H9 (cell line): ENCODE data around the gene NCF2. TPM values are rescaled to one million over a fixed set of nuclear protein-coding genes. Genes with fewer than 3 reads are reported as not detected.

Experiments
- DNase-seq: peaks from one replicate; pipeline ENCODE4 v3.0.0-alpha.2; 2017
- H2AFZ ChIP-seq: one replicate; pipeline ENCODE4 v1.6.1; 2013; ENCODE audit warnings: mild to moderate bottlenecking, low read length, control low read depth, moderate library complexity
- H2AK5ac ChIP-seq: 2 replicates; pipeline ENCODE4 v1.6.1; 2013; ENCODE audit warnings: low read length, control low read depth, mixed read lengths; ENCODE audit not compliant: insufficient read length
- H2BK120ac ChIP-seq: one replicate; pipeline ENCODE4 v1.6.1; 2013; ENCODE audit warnings: low read depth, mild to moderate bottlenecking, low read length, control low read depth, inconsistent platforms; ENCODE audit not compliant: poor library complexity, severe bottlenecking
- H2BK12ac ChIP-seq: 2 replicates; pipeline ENCODE4 v1.6.1; 2013; ENCODE audit warnings: low read length, control low read depth, mixed read lengths, low read depth; ENCODE audit not compliant: insufficient read length
- H2BK15ac ChIP-seq: 2 replicates; pipeline ENCODE4 v1.6.1; 2013; ENCODE audit warnings: low read depth, low read length, control low read depth
- H2BK20ac ChIP-seq: one replicate; pipeline ENCODE4 v1.6.1; 2013; ENCODE audit warnings: low read depth, mild to moderate bottlenecking, low read length, control low read depth, inconsistent platforms; ENCODE audit not compliant: poor library complexity, severe bottlenecking
- H2BK5ac ChIP-seq: 2 replicates; pipeline ENCODE4 v1.6.1; 2013; ENCODE audit warnings: low read length, control low read depth, mixed read lengths; ENCODE audit not compliant: insufficient read length
- H3K14ac ChIP-seq: 2 replicates; pipeline ENCODE4 v1.6.1; 2013; ENCODE audit warnings: low read length, control low read depth; ENCODE audit not compliant: insufficient read depth
- H3K18ac ChIP-seq: 2 replicates; pipeline ENCODE4 v1.6.1; 2013; ENCODE audit warnings: low read depth, mild to moderate bottlenecking, mixed read lengths, low read length, control low read depth; ENCODE audit not compliant: insufficient read length
- H3K23ac ChIP-seq: 2 replicates; pipeline ENCODE4 v1.6.1; 2013; ENCODE audit warnings: low read length, control low read depth, mixed read lengths, low read depth; ENCODE audit not compliant: insufficient read length
- H3K23me2 ChIP-seq: 2 replicates; pipeline ENCODE4 v1.6.1; 2013; ENCODE audit warnings: low read depth, mild to moderate bottlenecking, mixed read lengths, low read length, control low read depth; ENCODE audit not compliant: insufficient read length, poor library complexity, severe bottlenecking
- H3K27ac ChIP-seq: 2 replicates; pipeline ENCODE4 v1.5.1; 2013; ENCODE audit warnings: low read length, control low read depth, mixed read lengths, low read depth; ENCODE audit not compliant: insufficient read length
- H3K27me3 ChIP-seq: 2 replicates; pipeline ENCODE4 v1.6.1; 2013; ENCODE audit warnings: low read length, control low read depth, inconsistent platforms; ENCODE audit not compliant: insufficient read depth
- H3K4ac ChIP-seq: 2 replicates; pipeline ENCODE4 v1.6.1; 2013; ENCODE audit warnings: low read depth, mild to moderate bottlenecking, control low read depth, inconsistent platforms, low read length, moderate library complexity
- H3K4me1 ChIP-seq: 2 replicates; pipeline ENCODE4 v1.6.1; 2013; ENCODE audit warnings: low read length, control low read depth, inconsistent platforms; ENCODE audit not compliant: insufficient read depth
- H3K4me2 ChIP-seq: 2 replicates; pipeline ENCODE4 v1.6.1; 2013; ENCODE audit warnings: low read length, control low read depth, mixed read lengths; ENCODE audit not compliant: insufficient read length, insufficient read depth
- H3K56ac ChIP-seq: 2 replicates; pipeline ENCODE4 v1.6.1; 2013; ENCODE audit warnings: low read depth, mild to moderate bottlenecking, mixed read lengths, low read length, control low read depth; ENCODE audit not compliant: insufficient read length
- H3K79me1 ChIP-seq: 2 replicates; pipeline ENCODE4 v1.6.1; 2013; ENCODE audit warnings: low read depth, mild to moderate bottlenecking, moderate library complexity, low read length, control low read depth, inconsistent platforms; ENCODE audit not compliant: insufficient read depth, poor library complexity, severe bottlenecking
- H3K79me2 ChIP-seq: 2 replicates; pipeline ENCODE4 v1.6.1; 2013; ENCODE audit warnings: low read length, control low read depth, inconsistent platforms; ENCODE audit not compliant: insufficient read depth
- H3K9ac ChIP-seq: 2 replicates; pipeline ENCODE4 v1.6.1; 2013; ENCODE audit warnings: low read length, control low read depth, mixed read lengths; ENCODE audit not compliant: insufficient read length; ENCODE audit errors: extremely low read depth
- H3K9me3 ChIP-seq: one replicate; pipeline ENCODE4 v1.6.1; 2013; ENCODE audit warnings: low read depth, low read length, inconsistent platforms; ENCODE audit not compliant: control insufficient read depth
- H3T11ph ChIP-seq: one replicate; pipeline ENCODE4 v1.6.1; 2013; ENCODE audit warnings: mild to moderate bottlenecking, low read length, control low read depth, inconsistent platforms
- H4K20me1 ChIP-seq: one replicate; pipeline ENCODE4 v1.6.1; 2013; ENCODE audit not compliant: control insufficient read depth, insufficient read length, insufficient read depth
- H4K5ac ChIP-seq: 2 replicates; pipeline ENCODE4 v1.6.1; 2013; ENCODE audit warnings: low read depth, mild to moderate bottlenecking, mixed read lengths, low read length, control low read depth; ENCODE audit not compliant: insufficient read length
- H4K8ac ChIP-seq: replicated peaks from 2 replicates; pipeline ENCODE4 v1.6.1; 2013; ENCODE audit warnings: low read length, control low read depth, mixed read lengths, low read depth; ENCODE audit not compliant: insufficient read length
- H4K91ac ChIP-seq: 2 replicates; pipeline ENCODE4 v1.6.1; 2013; ENCODE audit warnings: low read depth, mild to moderate bottlenecking, moderate library complexity, mixed read lengths, low read length, control low read depth; ENCODE audit not compliant: insufficient read length
- H3K27ac Mint-ChIP-seq, 3 experiments: 2 replicates in 2 of 3; 3 replicates in 1 of 3; pipeline ENCODE4 v1.8.0; 2020 to 2021; ENCODE audit warnings: mixed read lengths in 3 of 3, mild to moderate bottlenecking in 1 of 3, moderate library complexity in 1 of 3
- H3K27me3 Mint-ChIP-seq: 2 replicates; pipeline ENCODE4 v1.8.0; 2021; ENCODE audit warnings: low read depth, mild to moderate bottlenecking, moderate library complexity, mixed read lengths
- H3K36me3 Mint-ChIP-seq, 3 experiments: 2 replicates in 2 of 3; 3 replicates in 1 of 3; pipeline ENCODE4 v1.8.0; 2020 to 2021; ENCODE audit warnings: low read depth in 3 of 3, mixed read lengths in 3 of 3; ENCODE audit not compliant: insufficient read depth in 1 of 3
- H3K4me1 Mint-ChIP-seq, 2 experiments: 2 replicates each; pipeline ENCODE4 v1.8.0; 2020; ENCODE audit warnings: mixed read lengths in 2 of 2
- H3K4me3 Mint-ChIP-seq, 2 experiments: 2 replicates in 1 of 2; 3 replicates in 1 of 2; pipeline ENCODE4 v1.8.0; 2020 to 2021; ENCODE audit warnings: mild to moderate bottlenecking in 2 of 2, mixed read lengths in 2 of 2, moderate library complexity in 1 of 2
- H3K9me3 Mint-ChIP-seq, 2 experiments: 2 replicates in 1 of 2; 3 replicates in 1 of 2; pipeline ENCODE4 v1.8.0; 2020; ENCODE audit warnings: mild to moderate bottlenecking in 2 of 2, mixed read lengths in 2 of 2, moderate library complexity in 1 of 2
- CTCF ChIP-seq: fragments of 200-600 bp; sonication (generic); conservative IDR thresholded peaks from 3 replicates; pipeline ENCODE4 v1.8.0; 2021; ENCODE audit warnings: antibody characterized with exemption, mild to moderate bottlenecking
- WGBS: extraction: QIAGEN DNeasy Blood & Tissue Kit; methylation state at CpG from one replicate; pipeline ENCODE4 v1.1.7; 2013; ENCODE audit warnings: missing lambda C conversion rate, low lambda C conversion rate, mixed read lengths; ENCODE audit not compliant: insufficient read length; ENCODE audit errors: extremely low coverage; 5-methylcytosine and 5-hydroxymethylcytosine counted together
- total RNA-seq: library from RNA; stranded (reverse); gene quantifications from 2 replicates; pipeline ENCODE4 v1.2.1, GENCODE V29; 2021

Gene NCF2
- total RNA-seq, 1 experiment from 2014 or later, result not detected

GRCh38 chr1:183595537-183595936 is 5.3 kb upstream of the NCF2 start:
- Histone ChIP-seq H3K9me3 (no peaks in the 10 kb centered on the region), H2AK5ac (no peak overlapping the region), H3K4me2 (no peak overlapping the region), H3K18ac (no peak overlapping the region), H3K4me1 (no peaks in the 10 kb centered on the region; the same call in 1 of the 2 replicates), H3K23ac (no peak overlapping the region), H4K5ac (no peak overlapping the region), H3K9ac (no peak overlapping the region), H2BK15ac (no peak overlapping the region), H2BK120ac (no peak overlapping the region), H3K27me3 (no peaks in the 10 kb centered on the region), H3K56ac (no peak overlapping the region), H4K91ac (no peak overlapping the region), H3T11ph (no peak overlapping the region), H2BK12ac (no peak overlapping the region), H3K4ac (no peak overlapping the region), H4K8ac (no peak overlapping the region), H2BK5ac (no peak overlapping the region), H4K20me1 (no peaks in the 10 kb centered on the region), H3K14ac (no peak overlapping the region), H3K79me1 (no peaks in the 10 kb centered on the region), H3K27ac (no peak overlapping the region), H2AFZ (no peak overlapping the region), H3K79me2 (no peaks in the 10 kb centered on the region), H3K23me2 (no peaks in the 10 kb centered on the region), H2BK20ac (no peak overlapping the region)
- H3K4me1 Mint-ChIP-seq, result peaks cover 9 to 11% of the 10 kb centered on the region in 2 experiments; a peak in 3 of 4 replicates
- H3K27ac Mint-ChIP-seq, result no peak overlapping the region; a peak in 1 of 7 replicates
- H3K36me3 Mint-ChIP-seq, result no peaks in the 10 kb centered on the region
- no peaks in the 10 kb centered on the region for H3K9me3 Mint-ChIP-seq
- H3K27me3 Mint-ChIP-seq, result no peaks in the 10 kb centered on the region
- H3K4me3 Mint-ChIP-seq, result no peak overlapping the region
- no peak for DNase-seq
- WGBS, result no CpG with 5 or more reads among the region's 2 CpGs
- TF ChIP-seq CTCF, result no peak
